Measurements from ENCODE around the gene ARHGAP32.

DNA sequence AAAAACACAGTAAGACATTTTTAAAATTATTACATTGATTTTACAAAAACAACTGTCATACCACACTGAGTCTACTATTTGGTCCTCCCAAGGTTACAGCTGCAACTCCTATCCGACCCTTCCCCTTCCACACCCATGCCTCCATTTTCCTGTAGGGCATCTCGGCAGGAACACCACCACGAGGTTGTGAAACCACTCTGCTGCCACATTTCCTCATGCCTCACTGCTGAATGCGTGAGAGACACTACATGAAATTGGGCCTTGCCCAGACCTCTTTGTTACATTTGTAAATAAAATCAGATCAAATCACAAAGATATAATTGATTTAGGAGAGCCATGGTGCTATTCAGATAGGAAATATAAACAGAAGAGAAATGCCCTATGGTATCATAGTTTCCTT lies 2.0 kb downstream of the ARHGAP32 start:
- TF ChIP-seq POLR2A (IDR thresholded peaks at IDR 0.05; ENCODE audit: low read length): no peak
- no peak for TF ChIP-seq GATA1 (IDR thresholded peaks at IDR 0.05; ENCODE audit: low read depth, low read length)

Data from erythroblast (primary cell).